ENCODE results near the gene ALOX5AP.

Gene ALOX5AP

DNA sequence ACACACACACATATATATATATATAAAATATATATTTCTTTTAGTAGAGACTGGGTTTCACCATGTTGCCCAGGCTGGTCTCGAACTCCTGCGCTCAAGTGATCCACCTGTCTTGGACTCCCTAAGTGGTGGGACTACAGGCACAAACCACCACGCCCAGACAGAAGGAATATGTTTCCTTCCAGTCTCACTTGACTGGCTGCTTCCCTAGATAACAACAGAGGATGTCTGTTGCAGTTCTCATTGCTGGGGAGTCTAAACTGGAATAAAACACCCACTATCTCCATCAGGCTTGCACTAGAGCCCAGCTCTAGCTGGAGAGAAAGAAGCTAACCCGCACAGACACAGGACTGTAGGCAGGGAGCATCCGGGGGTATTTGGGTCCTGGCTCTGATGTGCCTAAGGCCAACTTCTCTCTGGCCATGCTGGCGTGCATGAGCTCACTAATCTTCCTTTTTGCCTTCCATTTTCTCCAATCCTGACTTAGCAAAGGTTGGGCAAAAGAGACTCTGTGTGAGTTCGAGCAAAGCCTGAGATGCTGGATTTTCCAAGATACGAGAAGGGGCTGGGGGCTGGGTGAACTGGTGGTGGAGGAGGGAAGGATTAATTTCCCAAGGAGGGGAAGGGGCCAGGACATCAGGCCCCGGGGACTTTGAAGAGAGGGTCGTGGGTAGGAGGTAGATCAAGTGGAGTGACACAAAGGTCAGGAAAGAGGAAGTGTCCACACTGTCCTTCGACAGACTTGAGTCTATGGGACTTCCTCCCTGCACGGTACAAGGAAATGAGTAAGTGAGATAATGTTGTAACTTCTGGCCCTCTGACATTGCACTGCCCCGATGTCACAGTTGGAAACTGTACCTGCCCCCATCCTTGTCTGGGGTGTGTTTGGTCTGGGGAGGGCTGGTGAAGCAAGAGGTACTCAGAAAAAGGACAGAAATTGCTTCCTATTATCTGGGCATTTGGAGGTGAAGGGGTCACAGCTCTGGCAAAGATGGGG lies 22.5 kb upstream of the ALOX5AP start:
- H3K27ac ChIP-seq = peak overlapping the region; percentile 15

DNA sequence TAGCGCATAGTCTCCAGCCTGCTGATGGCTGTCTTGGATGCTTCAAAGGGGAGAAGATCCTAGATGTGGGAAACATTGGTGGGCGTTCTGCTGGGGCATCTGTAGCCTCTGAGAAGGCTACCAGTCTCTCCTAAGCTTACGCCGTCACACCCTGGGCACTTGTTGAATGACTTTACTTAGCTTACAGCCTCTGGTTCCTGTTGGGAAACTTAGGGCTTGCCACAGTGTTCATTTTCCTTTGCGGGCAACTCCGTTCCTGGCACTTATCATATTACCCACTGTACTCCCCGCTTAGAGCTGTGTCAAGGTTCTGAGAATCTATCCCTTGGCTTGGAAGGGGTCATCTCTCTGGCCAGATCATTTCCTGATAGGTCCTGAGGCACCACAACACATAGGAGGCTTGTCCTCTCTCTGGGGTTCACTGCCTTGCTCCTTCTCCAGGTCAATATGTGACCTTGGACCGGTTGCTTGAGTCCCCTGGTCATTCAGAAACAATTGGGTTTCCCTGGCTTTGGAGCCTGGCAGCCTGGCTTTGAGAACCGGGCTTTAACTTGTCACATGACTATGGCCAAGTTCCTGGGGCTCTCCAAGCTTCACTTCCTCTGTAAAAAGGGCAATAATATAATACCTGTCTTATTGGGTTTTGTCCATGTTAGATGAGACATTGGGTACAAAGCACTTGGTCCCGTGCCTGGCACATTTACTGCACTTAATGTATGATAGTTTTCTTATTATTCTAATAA lies 20.5 kb upstream of the ALOX5AP start:
- no peak overlapping the region for H3K27ac ChIP-seq
- no peak for DNase-seq (ENCODE audit: low read depth, low spot score)

More for the DNA sequence above, 22.5 kb upstream of the ALOX5AP start:
- no peak for DNase-seq (ENCODE audit: low read depth, low spot score)

GRCh38 chr13:30715372-30715756 lies 20.0 kb upstream of the ALOX5AP start:
- DNase-seq (ENCODE audit: low read depth, low spot score) = no peak
- no peak overlapping the region for H3K27ac ChIP-seq

GRCh38 chr13:30715837-30716236 lies 19.5 kb upstream of the ALOX5AP start:
- no peak for DNase-seq (ENCODE audit: low read depth, low spot score)
- no peak overlapping the region for H3K27ac ChIP-seq

GRCh38 chr13:30718661-30719524 lies 16.4 kb upstream of the ALOX5AP start:
- peak; percentile 59 for DNase-seq (ENCODE audit: low read depth, low spot score)
- H3K27ac ChIP-seq = peak overlapping the region; percentile 82

DNA sequence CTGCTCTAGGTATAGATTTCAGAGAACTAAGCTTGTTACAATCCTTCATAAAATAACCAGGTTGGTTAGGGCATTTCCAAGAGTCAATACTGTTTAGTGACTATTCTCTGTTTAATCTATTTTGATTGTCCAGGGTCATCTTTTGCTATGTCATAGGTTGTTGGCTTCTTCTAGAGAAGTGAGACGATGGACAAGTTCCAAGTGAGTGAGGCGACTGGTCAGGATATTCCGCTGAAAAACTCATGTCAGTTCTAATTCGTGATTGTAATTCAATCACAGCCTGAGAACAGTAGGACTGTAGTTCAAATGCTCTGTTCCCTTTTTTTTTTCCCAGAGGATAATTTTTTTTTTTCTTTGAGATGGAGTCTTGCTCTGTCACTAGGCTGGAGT lies 15.8 kb upstream of the ALOX5AP start:
- DNase-seq (ENCODE audit: low read depth, low spot score) = no peak
- H3K27ac ChIP-seq = peak overlapping the region; percentile 82

DNA sequence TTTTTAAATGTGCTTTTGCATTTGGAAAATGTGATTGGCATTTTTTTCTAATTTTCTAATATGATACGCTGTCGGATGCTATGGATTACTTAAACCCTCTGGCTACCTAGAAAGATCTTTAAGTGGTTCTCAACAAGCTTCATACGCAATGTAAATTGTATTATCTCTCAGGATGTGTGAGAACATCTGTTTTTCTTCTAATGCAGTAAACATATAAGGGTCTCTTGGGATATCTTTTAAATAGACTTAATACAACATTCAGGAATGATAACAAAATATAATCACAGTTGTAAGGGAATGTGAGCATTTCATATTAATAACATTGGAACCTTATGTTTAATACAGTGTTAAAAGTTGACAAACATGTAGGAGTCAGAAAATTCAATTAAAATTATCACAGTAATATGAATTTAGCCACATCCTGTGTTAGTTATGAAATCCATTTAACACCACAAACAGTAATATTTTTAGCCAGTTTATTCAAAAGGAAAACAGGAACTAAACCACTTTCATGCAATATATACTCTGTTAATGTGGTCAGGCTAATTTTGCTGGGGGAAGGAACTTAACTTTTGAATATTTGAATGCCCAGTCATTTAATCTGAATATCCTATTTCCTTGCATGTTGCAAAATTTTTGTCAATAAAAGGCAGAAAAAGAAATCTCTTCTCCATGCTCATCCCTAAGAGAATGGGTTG lies 15.0 kb upstream of the ALOX5AP start:
- peak overlapping the region; percentile 82 for H3K27ac ChIP-seq
- no peak for DNase-seq (ENCODE audit: low read depth, low spot score)

DNA sequence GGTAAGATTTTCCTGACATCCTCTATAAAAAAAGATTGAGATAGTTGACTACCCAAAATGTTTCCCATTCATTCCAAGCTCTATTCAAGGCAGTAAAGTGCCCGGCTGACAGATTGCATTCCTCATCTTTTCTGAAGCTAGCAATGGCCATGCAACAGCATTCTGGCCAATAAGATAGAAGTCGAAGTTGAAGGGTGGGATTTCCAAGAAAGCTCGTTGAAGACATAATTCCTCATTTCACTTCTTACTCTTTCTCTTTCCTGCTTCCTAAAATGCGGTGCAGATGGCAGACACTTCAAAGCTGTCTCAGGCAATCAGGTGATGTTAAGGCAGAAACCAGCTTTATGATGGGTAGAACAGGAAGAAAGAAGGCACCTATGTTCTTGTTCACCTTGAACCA lies 13.4 kb upstream of the ALOX5AP start:
- H3K27ac ChIP-seq = no peak overlapping the region
- DNase-seq (ENCODE audit: low read depth, low spot score) = no peak

GRCh38 chr13:30722361-30722760 lies 13.0 kb upstream of the ALOX5AP start:
- DNase-seq (ENCODE audit: low read depth, low spot score) = no peak

DNA sequence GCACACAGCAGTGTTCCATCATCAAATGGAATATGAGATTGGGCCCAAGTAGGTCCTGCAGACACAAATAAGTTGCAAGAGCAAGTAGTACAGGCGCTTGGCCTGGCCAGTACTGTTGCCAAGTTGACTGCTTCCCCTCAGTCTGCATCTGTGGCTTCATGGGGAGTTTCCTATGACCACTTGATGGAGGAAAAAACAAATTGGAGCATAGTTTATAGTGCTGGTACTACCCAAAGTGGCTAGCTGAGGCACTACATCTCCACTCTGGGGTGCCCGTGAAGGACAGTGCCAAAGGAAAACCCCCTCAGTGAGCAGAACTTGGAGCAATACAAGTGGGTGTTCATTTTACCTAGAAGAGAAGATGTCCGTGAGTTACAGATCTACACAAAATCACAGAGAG lies 10.6 kb upstream of the ALOX5AP start:
- no peak overlapping the region for H3K27ac ChIP-seq
- DNase-seq (ENCODE audit: low read depth, low spot score) = no peak

More at GRCh38 chr13:30722361-30722760, 13.0 kb upstream of the ALOX5AP start:
- H3K27ac ChIP-seq = no peak overlapping the region

- DNase-seq (ENCODE audit: low read depth, low spot score) = no peak
- H3K27ac ChIP-seq = no peak overlapping the region
Measured at GRCh38 chr13:30725326-30726085, 9.8 kb upstream of the ALOX5AP start.

GRCh38 chr13:30726192-30726591 lies 9.2 kb upstream of the ALOX5AP start:
- DNase-seq (ENCODE audit: low read depth, low spot score) = no peak
- H3K27ac ChIP-seq = no peak overlapping the region

- H3K27ac ChIP-seq = no peak overlapping the region
- no peak for DNase-seq (ENCODE audit: low read depth, low spot score)
Measured at GRCh38 chr13:30727491-30728355, 7.6 kb upstream of the ALOX5AP start.

DNA sequence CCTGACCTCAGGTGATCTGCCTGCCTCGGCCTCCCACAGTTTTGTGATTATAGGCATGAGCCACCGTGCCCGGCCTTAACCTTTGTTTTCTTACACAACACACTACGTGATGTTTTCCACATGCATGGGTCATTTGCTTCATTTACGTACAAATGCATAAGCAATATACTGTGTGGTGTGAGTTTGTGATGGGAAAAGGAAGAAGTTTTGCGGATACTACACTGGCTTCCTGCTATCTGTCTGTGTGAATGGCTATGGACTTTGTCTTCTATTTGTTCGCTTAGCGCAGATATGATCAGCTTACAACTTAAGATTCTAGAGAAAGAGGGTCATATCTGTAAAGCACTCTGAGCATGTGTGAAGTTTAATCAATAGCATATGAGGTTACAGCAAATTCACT lies 5.5 kb upstream of the ALOX5AP start:
- no peak for DNase-seq (ENCODE audit: low read depth, low spot score)
- H3K27ac ChIP-seq = no peak overlapping the region

DNA sequence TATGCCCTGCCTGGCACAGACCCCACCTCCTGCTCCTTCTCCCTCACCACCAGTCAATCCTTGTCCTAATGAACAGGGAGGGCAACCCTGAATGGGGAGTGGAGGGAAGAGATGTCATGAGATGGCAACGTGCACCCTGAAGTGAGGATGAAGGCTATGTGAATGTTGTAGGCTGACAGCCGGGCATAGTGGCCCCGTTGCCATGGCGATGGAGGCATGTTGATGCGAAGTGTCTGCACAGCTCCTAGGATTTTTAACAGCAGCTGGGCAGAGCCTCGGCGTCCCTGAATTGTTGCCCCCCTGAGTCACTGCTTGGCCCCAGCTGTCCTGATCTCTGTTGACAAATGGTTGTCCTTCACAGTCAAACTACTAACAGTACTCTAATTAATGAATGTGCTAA lies 4.8 kb upstream of the ALOX5AP start:
- DNase-seq (ENCODE audit: low read depth, low spot score) = no peak
- H3K27ac ChIP-seq = no peak overlapping the region

- no peak for DNase-seq (ENCODE audit: low read depth, low spot score)
Measured at GRCh38 chr13:30731361-30732045, 3.8 kb upstream of the ALOX5AP start.

GRCh38 chr13:30732046-30732390 lies 3.3 kb upstream of the ALOX5AP start:
- no peak for DNase-seq (ENCODE audit: low read depth, low spot score)
- no peak overlapping the region for H3K27ac ChIP-seq

More at GRCh38 chr13:30731361-30732045, 3.8 kb upstream of the ALOX5AP start:
- no peak overlapping the region for H3K27ac ChIP-seq

GRCh38 chr13:30734439-30734838 lies 904 bp upstream of the ALOX5AP start:
- H3K27ac ChIP-seq = peak overlapping the region; percentile 77
- DNase-seq (ENCODE audit: low read depth, low spot score) = no peak
